Lower lobe of right lung (tissue), 2 donors: ENCODE measurements around the gene BDNF. TPM values are rescaled to one million over a fixed set of nuclear protein-coding genes. Genes with fewer than 3 reads are reported as not detected.

ENCODE experiments used
- ATAC-seq, 2 donors: fragments of 200-7000 bp; cut with Tn5 transposase; one replicate each; pipeline ENCODE4 v1.9.1; 2020 to 2022; ENCODE audit warnings: mild to moderate bottlenecking in 2 of 2, moderate library complexity in 2 of 2
- DNase-seq: peaks from one replicate; pipeline ENCODE4 v3.0.0-alpha.2; 2020
- H3K27ac ChIP-seq: fragments of 200-600 bp; one replicate; pipeline ENCODE4 v1.8.0; 2022
- H3K27me3 ChIP-seq: fragments of 200-600 bp; one replicate; pipeline ENCODE4 v1.8.0; 2022; ENCODE audit warnings: low read depth
- H3K36me3 ChIP-seq: fragments of 200-600 bp; one replicate; pipeline ENCODE4 v1.8.0; 2022; ENCODE audit warnings: mild to moderate bottlenecking
- H3K4me1 ChIP-seq: fragments of 200-600 bp; one replicate; pipeline ENCODE4 v1.8.0; 2022
- H3K4me3 ChIP-seq: fragments of 200-600 bp; one replicate; pipeline ENCODE4 v1.8.0; 2022; ENCODE audit warnings: mild to moderate bottlenecking
- H3K9me3 ChIP-seq: fragments of 200-600 bp; one replicate; pipeline ENCODE4 v1.8.0; 2022
- CTCF ChIP-seq: fragments of 200-600 bp; IDR thresholded peaks from one replicate; pipeline ENCODE4 v1.8.0; 2022; ENCODE audit warnings: antibody characterized with exemption, mild to moderate bottlenecking
- intact Hi-C: fragments of 100-400 bp; cut with DNase I; formaldehyde crosslinking; loops from one replicate; pipeline ENCODE4 v1.11.0; 2022
- total RNA-seq: library from RNA; stranded (reverse); fragmentation: NEBNext Ultra II Directional; extraction: Animal tissue kit (Norgen Biotek cat#: 25700); gene quantifications from one replicate; pipeline ENCODE4 v1.2.1, GENCODE V29; 2021
- donor health status: DM: no; HTN: yes; CAD: no; lungs with severe emphysema.

Gene BDNF
- total RNA-seq, 1 donor from 2014 or later = 3.4 TPM

- intact Hi-C loops = no loop called here
- H3K27me3 ChIP-seq = peaks cover 76% of the 10 kb centered on the region
- ATAC-seq = no peak
- H3K36me3 ChIP-seq = no peaks in the 10 kb centered on the region
- no peak overlapping the region for H3K27ac ChIP-seq
- H3K4me1 ChIP-seq = peaks cover 10% of the 10 kb centered on the region
- no peak for TF ChIP-seq CTCF
- H3K4me3 ChIP-seq = no peak overlapping the region
- H3K9me3 ChIP-seq = no peaks in the 10 kb centered on the region
- no peak for DNase-seq
Measured at GRCh38 chr11:27716835-27717234, 16.6 kb upstream of the BDNF start.

- no peaks in the 10 kb centered on the region for H3K36me3 ChIP-seq
- no peak overlapping the region for H3K4me3 ChIP-seq
- no peak for ATAC-seq
- DNase-seq = no peak
- peaks cover 10% of the 10 kb centered on the region for H3K4me1 ChIP-seq
- no peak overlapping the region for H3K27ac ChIP-seq
- H3K27me3 ChIP-seq = peaks cover 70% of the 10 kb centered on the region
- intact Hi-C loops = no loop called here
- no peak for TF ChIP-seq CTCF
- no peaks in the 10 kb centered on the region for H3K9me3 ChIP-seq
Measured at GRCh38 chr11:27716216-27716615, 16.0 kb upstream of the BDNF start.

GRCh38 chr11:27711725-27712124 lies 11.5 kb upstream of the BDNF start:
- Histone ChIP-seq H3K36me3 (no peaks in the 10 kb centered on the region), H3K27me3 (peaks cover 27% of the 10 kb centered on the region), H3K9me3 (no peaks in the 10 kb centered on the region), H3K4me1 (no peaks in the 10 kb centered on the region), H3K27ac (no peak overlapping the region), H3K4me3 (no peak overlapping the region)
- no peak for DNase-seq
- TF ChIP-seq CTCF = no peak
- ATAC-seq = no peak
- intact Hi-C loops = no loop called here

GRCh38 chr11:27710536-27710935 lies 10.3 kb upstream of the BDNF start:
- H3K27me3 ChIP-seq = peaks cover 23% of the 10 kb centered on the region
- H3K36me3 ChIP-seq = no peaks in the 10 kb centered on the region
- intact Hi-C loops = no loop called here
- no peak overlapping the region for H3K27ac ChIP-seq
- H3K4me3 ChIP-seq = no peak overlapping the region
- no peak for TF ChIP-seq CTCF
- no peak for DNase-seq
- no peaks in the 10 kb centered on the region for H3K9me3 ChIP-seq
- H3K4me1 ChIP-seq = no peaks in the 10 kb centered on the region
- ATAC-seq = no peak

- intact Hi-C loops = no loop called here
- TF ChIP-seq CTCF = no peak
- Histone ChIP-seq H3K9me3 (no peaks in the 10 kb centered on the region), H3K4me3 (no peak overlapping the region), H3K27ac (no peak overlapping the region), H3K27me3 (peaks cover 9% of the 10 kb centered on the region), H3K4me1 (no peaks in the 10 kb centered on the region), H3K36me3 (no peaks in the 10 kb centered on the region)
- ATAC-seq = no peak
- DNase-seq = no peak
Measured at GRCh38 chr11:27707676-27708075, 7.4 kb upstream of the BDNF start.
